Smooth muscle cell (in vitro differentiated cells): ENCODE data around the gene CCDC178. TPM values are rescaled to one million over a fixed set of nuclear protein-coding genes. Genes with fewer than 3 reads are reported as not detected.
"Not testable (repeated sequence)": the region's sequence is repeated elsewhere in the genome, so short reads cannot be mapped to it uniquely, and the experiment has no call there.

Experiments used
- DNase-seq: peaks from one replicate; lab custom pipeline; 2025; ENCODE audit not compliant: unreplicated experiment; lab: John Stamatoyannopoulos, UW
- H2AFZ ChIP-seq: fragments of 200-600 bp; sonication (generic); 2 replicates; pipeline ENCODE4 v1.6.0; 2016; ENCODE audit warnings: antibody characterized with exemption, low read depth, mild to moderate bottlenecking
- H3F3A ChIP-seq: fragments of 200-600 bp; sonication (generic); 2 replicates; pipeline ENCODE4 v1.6.0; 2017; ENCODE audit warnings: antibody characterized with exemption, low read depth
- H3K27ac ChIP-seq: fragments of 200-600 bp; sonication (generic); 2 replicates; pipeline ENCODE4 v1.5.1; 2016; ENCODE audit warnings: low read depth, mild to moderate bottlenecking
- H3K27me3 ChIP-seq: fragments of 200-600 bp; sonication (generic); 2 replicates; pipeline ENCODE4 v1.6.1; 2016; ENCODE audit warnings: low read depth, mild to moderate bottlenecking
- H3K36me3 ChIP-seq: fragments of 200-600 bp; sonication (generic); 2 replicates; pipeline ENCODE4 v1.5.1; 2016; ENCODE audit warnings: low read depth
- H3K4me1 ChIP-seq: fragments of 200-600 bp; sonication (generic); 2 replicates; pipeline ENCODE4 v1.5.1; 2016; ENCODE audit warnings: low read depth
- H3K4me2 ChIP-seq: fragments of 200-600 bp; sonication (generic); 2 replicates; pipeline ENCODE4 v1.6.0; 2016; ENCODE audit warnings: mild to moderate bottlenecking
- H3K4me3 ChIP-seq: fragments of 200-600 bp; sonication (generic); 2 replicates; pipeline ENCODE4 v1.5.1; 2016; ENCODE audit warnings: mild to moderate bottlenecking
- H3K79me2 ChIP-seq: fragments of 200-600 bp; sonication (generic); 2 replicates; pipeline ENCODE4 v1.6.0; 2016; ENCODE audit warnings: low read depth, mild to moderate bottlenecking
- H3K9ac ChIP-seq: fragments of 200-600 bp; sonication (generic); 2 replicates; pipeline ENCODE4 v1.6.0; 2016; ENCODE audit warnings: low read depth
- H3K9me3 ChIP-seq: fragments of 200-600 bp; sonication (generic); replicated peaks from 2 replicates; pipeline ENCODE4 v1.5.1; 2016; ENCODE audit warnings: low read depth
- H4K20me1 ChIP-seq: fragments of 200-600 bp; sonication (generic); 2 replicates; pipeline ENCODE4 v1.6.0; 2016; ENCODE audit warnings: low read depth
- WGBS: methylation state at CpG from one replicate; pipeline ENCODE4 v1.1.7; 2016; ENCODE audit warnings: low lambda C conversion rate; 5-methylcytosine and 5-hydroxymethylcytosine counted together
- polyA plus RNA-seq: library from polyadenylated mRNA; unstranded; fragments of >200 nt; fragmentation: Nextera tagmentation; extraction: Ambion mirVana; gene quantifications from 2 replicates; pipeline ENCODE4 v1.2.1, GENCODE V29; 2016
- total RNA-seq: library from RNA; depleted of rRNA; stranded (reverse); fragments of >200 nt; gene quantifications from 2 replicates; pipeline ENCODE4 v1.2.3, GENCODE V29; 2014
- TF ChIP-seq, protein P1 (sequence below): fragments of 200-600 bp; sonication (generic); IDR thresholded peaks from 2 replicates; pipeline ENCODE4 v1.5.1; 2017; ENCODE audit warnings: borderline replicate concordance, mild to moderate bottlenecking, antibody characterized with exemption; ENCODE audit not compliant: insufficient read depth, poor library complexity, severe bottlenecking

CCDC178 gene
- total and polyA plus RNA-seq, 2 experiments from 2014 or later, result not detected

DNA sequence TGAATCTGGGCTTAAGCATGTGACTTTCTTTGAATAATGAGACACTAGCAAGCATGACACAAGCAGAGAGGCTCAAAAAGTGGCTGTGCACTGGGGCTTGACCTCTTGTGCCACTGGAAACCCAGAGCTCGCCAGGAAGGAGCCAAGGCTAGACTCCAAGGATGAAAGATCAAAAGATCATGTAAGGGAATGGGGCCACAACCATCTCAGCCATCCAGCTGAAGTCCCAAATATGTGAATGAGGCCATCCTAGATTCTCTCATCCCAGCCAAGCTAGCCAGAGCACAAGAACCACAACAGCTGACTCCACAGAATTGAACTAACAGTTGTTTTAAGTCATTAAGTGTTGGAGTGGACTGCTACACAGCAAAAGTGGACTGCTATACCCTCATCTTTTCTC lies 288.1 kb downstream of the CCDC178 start:
- TF ChIP-seq, protein P1, sequence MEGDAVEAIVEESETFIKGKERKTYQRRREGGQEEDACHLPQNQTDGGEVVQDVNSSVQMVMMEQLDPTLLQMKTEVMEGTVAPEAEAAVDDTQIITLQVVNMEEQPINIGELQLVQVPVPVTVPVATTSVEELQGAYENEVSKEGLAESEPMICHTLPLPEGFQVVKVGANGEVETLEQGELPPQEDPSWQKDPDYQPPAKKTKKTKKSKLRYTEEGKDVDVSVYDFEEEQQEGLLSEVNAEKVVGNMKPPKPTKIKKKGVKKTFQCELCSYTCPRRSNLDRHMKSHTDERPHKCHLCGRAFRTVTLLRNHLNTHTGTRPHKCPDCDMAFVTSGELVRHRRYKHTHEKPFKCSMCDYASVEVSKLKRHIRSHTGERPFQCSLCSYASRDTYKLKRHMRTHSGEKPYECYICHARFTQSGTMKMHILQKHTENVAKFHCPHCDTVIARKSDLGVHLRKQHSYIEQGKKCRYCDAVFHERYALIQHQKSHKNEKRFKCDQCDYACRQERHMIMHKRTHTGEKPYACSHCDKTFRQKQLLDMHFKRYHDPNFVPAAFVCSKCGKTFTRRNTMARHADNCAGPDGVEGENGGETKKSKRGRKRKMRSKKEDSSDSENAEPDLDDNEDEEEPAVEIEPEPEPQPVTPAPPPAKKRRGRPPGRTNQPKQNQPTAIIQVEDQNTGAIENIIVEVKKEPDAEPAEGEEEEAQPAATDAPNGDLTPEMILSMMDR, result no peak
- H3K79me2 ChIP-seq, result no peaks in the 10 kb centered on the region
- H3K4me1 ChIP-seq, result no peaks in the 10 kb centered on the region
- H3F3A ChIP-seq, result no peaks in the 10 kb centered on the region
- 75% methylated on average over 1 of the region's 1 CpG for WGBS
- no peak overlapping the region for H2AFZ ChIP-seq
- H3K9me3 ChIP-seq, result no peaks in the 10 kb centered on the region
- H3K4me3 ChIP-seq, result no peak overlapping the region
- H3K4me2 ChIP-seq, result no peak overlapping the region
- no peak for DNase-seq
- no peak overlapping the region for H3K9ac ChIP-seq
- H3K36me3 ChIP-seq, result no peaks in the 10 kb centered on the region
- H3K27me3 ChIP-seq, result no peaks in the 10 kb centered on the region
- no peaks in the 10 kb centered on the region for H4K20me1 ChIP-seq
- no peak overlapping the region for H3K27ac ChIP-seq

DNA sequence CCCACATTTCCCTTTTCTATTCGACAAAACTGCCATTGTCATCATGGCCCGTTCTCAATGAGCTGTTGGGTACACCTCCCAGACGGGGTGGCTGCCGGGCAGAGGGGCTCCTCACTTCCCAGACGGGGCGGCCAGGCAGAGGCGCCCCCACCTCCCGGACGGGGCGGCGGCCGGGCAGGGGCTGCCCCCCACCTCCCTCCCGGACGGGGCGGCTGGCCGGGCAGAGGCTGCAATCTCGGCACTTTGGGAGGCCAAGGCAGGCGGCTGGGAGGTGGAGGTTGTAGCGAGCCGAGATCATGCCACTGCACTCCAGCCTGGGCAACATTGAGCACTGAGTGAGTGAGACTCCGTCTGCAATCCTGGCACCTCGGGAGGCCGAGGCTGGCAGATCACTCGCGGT lies 292.7 kb downstream of the CCDC178 start:
- WGBS, result 97% methylated on average over 22 of the region's 25 CpGs
- H3K27me3 ChIP-seq, H4K20me1 ChIP-seq, H3K9me3 ChIP-seq, H3K4me2 ChIP-seq, H3K9ac ChIP-seq, H3F3A ChIP-seq, H3K79me2 ChIP-seq, H3K36me3 ChIP-seq, H2AFZ ChIP-seq, H3K27ac ChIP-seq, DNase-seq, H3K4me1 ChIP-seq, H3K4me3 ChIP-seq: not testable (repeated sequence)

DNA sequence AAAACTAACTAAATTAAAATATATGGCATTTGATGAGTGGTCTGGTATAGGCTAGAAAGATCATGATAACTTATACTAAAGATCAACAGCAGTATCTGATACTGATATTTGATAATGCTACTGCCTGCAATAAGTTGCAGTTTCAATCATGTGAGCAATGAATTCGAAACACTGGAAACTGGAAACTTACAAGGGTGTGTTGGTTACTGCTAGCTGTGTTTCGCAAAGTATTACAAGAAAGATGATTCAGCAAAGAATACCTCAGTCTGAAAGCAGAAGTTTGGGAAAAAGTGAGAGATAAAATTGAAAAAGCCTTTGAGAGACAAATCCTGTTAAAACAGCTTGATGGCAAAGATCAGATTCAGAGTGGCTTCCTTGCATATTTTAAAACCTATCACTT lies 294.5 kb downstream of the CCDC178 start:
- TF ChIP-seq, protein P1, result no peak
- Histone ChIP-seq H4K20me1 (no peaks in the 10 kb centered on the region), H3K36me3 (no peaks in the 10 kb centered on the region), H3K4me3 (no peak overlapping the region), H3K4me2 (no peak overlapping the region), H3F3A (no peaks in the 10 kb centered on the region), H3K9ac (no peak overlapping the region), H3K27ac (no peak overlapping the region), H3K4me1 (no peaks in the 10 kb centered on the region), H2AFZ (no peak overlapping the region), H3K79me2 (no peaks in the 10 kb centered on the region), H3K27me3 (no peaks in the 10 kb centered on the region), H3K9me3 (no peaks in the 10 kb centered on the region)
- 80% methylated on average over 2 of the region's 2 CpGs for WGBS
- DNase-seq, result no peak

DNA sequence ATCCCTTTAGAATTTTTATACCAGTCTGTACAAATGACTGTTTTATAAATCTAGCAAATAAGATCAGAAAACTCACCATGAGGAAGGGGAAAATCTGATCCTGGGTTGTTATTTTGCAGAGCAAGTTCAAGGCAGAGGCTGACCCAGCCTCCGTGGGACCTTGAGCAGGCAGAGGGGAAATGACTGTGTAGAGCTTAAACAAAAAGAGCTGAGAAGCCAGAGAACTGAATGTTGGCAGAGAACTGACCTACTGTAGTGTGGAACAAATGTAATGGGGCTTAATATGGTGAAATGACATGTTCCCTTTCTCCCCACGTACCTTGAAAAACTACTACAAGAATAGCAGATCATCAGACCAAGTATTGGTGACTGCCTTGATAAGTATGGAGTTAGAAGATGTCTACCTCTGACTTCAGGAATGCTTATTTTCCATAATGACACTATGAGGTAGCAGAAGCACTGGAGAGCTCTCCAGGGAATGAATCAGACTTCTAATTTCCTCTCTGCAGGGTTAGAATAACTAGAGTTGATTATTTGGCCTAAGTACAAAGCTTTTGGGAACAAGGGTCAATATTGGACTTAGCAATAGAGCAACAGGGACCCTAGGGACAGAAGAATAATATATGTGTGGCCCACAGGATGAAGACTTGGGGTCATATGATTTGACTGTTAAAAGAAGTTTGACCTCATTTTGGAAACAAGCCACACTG lies 304.4 kb downstream of the CCDC178 start:
- no peaks in the 10 kb centered on the region for H4K20me1 ChIP-seq
- DNase-seq, result no peak
- 79% methylated on average over 2 of the region's 2 CpGs for WGBS

More for the DNA sequence above, 304.4 kb downstream of the CCDC178 start:
- H3K9me3 ChIP-seq, result no peaks in the 10 kb centered on the region
- H3K27ac ChIP-seq, result no peak overlapping the region
- no peak overlapping the region for H3K4me3 ChIP-seq
- no peaks in the 10 kb centered on the region for H3K27me3 ChIP-seq
- no peak overlapping the region for H2AFZ ChIP-seq
- TF ChIP-seq, protein P1, result no peak
- H3F3A ChIP-seq, result no peaks in the 10 kb centered on the region
- no peak overlapping the region for H3K4me2 ChIP-seq
- H3K79me2 ChIP-seq, result no peaks in the 10 kb centered on the region
- H3K36me3 ChIP-seq, result no peaks in the 10 kb centered on the region
- H3K9ac ChIP-seq, result no peak overlapping the region
- H3K4me1 ChIP-seq, result no peaks in the 10 kb centered on the region
